IPS DF 6.9 (cell line): Measurements from ENCODE around the gene CYP26C1.

ENCODE experiments used
- DNase-seq: peaks from one replicate; pipeline ENCODE4 v3.0.0-alpha.2; 2013; ENCODE audit warnings: low read depth, low spot score
- H3K27ac ChIP-seq: one replicate; pipeline ENCODE4 v1.5.1; 2013; ENCODE audit warnings: low read length, control low read depth
- H3K27me3 ChIP-seq: 2 replicates; pipeline ENCODE4 v1.6.1; 2013; ENCODE audit warnings: mild to moderate bottlenecking, low read length; ENCODE audit not compliant: control insufficient read depth, insufficient read depth
- H3K36me3 ChIP-seq: 2 replicates; pipeline ENCODE4 v1.6.1; 2013; ENCODE audit warnings: low read length; ENCODE audit not compliant: control insufficient read depth, insufficient read depth
- H3K4me1 ChIP-seq: 2 replicates; pipeline ENCODE4 v1.6.1; 2013; ENCODE audit warnings: low read length; ENCODE audit not compliant: control insufficient read depth, insufficient read depth
- H3K4me3 ChIP-seq: 2 replicates; pipeline ENCODE4 v1.5.1; 2013; ENCODE audit warnings: mild to moderate bottlenecking, low read length
- H3K9me3 ChIP-seq: 2 replicates; pipeline ENCODE4 v1.6.1; 2013; ENCODE audit warnings: low read length, inconsistent platforms; ENCODE audit not compliant: control insufficient read depth, insufficient read depth
- WGBS: extraction: QIAGEN DNeasy Blood & Tissue Kit; methylation state at CpG from one replicate; pipeline ENCODE4 v1.1.7; 2013; ENCODE audit warnings: mixed read lengths, missing lambda C conversion rate; ENCODE audit not compliant: insufficient read length, insufficient coverage; 5-methylcytosine and 5-hydroxymethylcytosine counted together

The CYP26C1 gene

GRCh38 chr10:93080350-93081046 lies 19.9 kb downstream of the CYP26C1 start:
- Histone ChIP-seq H3K4me1 (peaks cover 5% of the 10 kb centered on the region; the same call in 1 of the 2 replicates), H3K27ac (no peak overlapping the region), H3K36me3 (no peaks in the 10 kb centered on the region), H3K4me3 (no peak overlapping the region), H3K9me3 (no peaks in the 10 kb centered on the region), H3K27me3 (peaks cover 13% of the 10 kb centered on the region)
- DNase-seq = no peak
- no CpG with 5 or more reads among the region's 22 CpGs for WGBS

GRCh38 chr10:93081318-93081717 lies 20.7 kb downstream of the CYP26C1 start:
- no peak overlapping the region for H3K27ac ChIP-seq
- H3K9me3 ChIP-seq = no peaks in the 10 kb centered on the region
- no peaks in the 10 kb centered on the region for H3K36me3 ChIP-seq
- peaks cover 5% of the 10 kb centered on the region; the same call in 1 of the 2 replicates for H3K27me3 ChIP-seq
- H3K4me3 ChIP-seq = no peak overlapping the region
- H3K4me1 ChIP-seq = peaks cover 3% of the 10 kb centered on the region; the same call in 1 of the 2 replicates
- WGBS = no CpG with 5 or more reads among the region's 3 CpGs
- no peak for DNase-seq

- Histone ChIP-seq H3K9me3 (no peaks in the 10 kb centered on the region), H3K4me3 (no peak overlapping the region), H3K36me3 (no peaks in the 10 kb centered on the region), H3K27me3 (peaks cover 4% of the 10 kb centered on the region; the same call in 1 of the 2 replicates), H3K4me1 (peaks cover 3% of the 10 kb centered on the region; the same call in 1 of the 2 replicates), H3K27ac (no peak overlapping the region)
- WGBS = no CpG with 5 or more reads among the region's 10 CpGs
- no peak for DNase-seq
Measured at GRCh38 chr10:93081834-93082233, 21.2 kb downstream of the CYP26C1 start.

GRCh38 chr10:93083743-93084539 lies 23.3 kb downstream of the CYP26C1 start:
- H3K4me3 ChIP-seq = no peak overlapping the region
- no CpG with 5 or more reads among the region's 7 CpGs for WGBS
- H3K9me3 ChIP-seq = no peaks in the 10 kb centered on the region
- no peaks in the 10 kb centered on the region for H3K36me3 ChIP-seq
- no peak overlapping the region for H3K27ac ChIP-seq
- H3K27me3 ChIP-seq = peaks cover 4% of the 10 kb centered on the region; the same call in 1 of the 2 replicates
- DNase-seq = no peak
- peaks cover 7% of the 10 kb centered on the region for H3K4me1 ChIP-seq

GRCh38 chr10:93085272-93085859 lies 24.8 kb downstream of the CYP26C1 start:
- H3K27me3 ChIP-seq = no peaks in the 10 kb centered on the region
- peaks cover 7% of the 10 kb centered on the region for H3K4me1 ChIP-seq
- no peaks in the 10 kb centered on the region for H3K9me3 ChIP-seq
- no peak for DNase-seq
- no peak overlapping the region for H3K4me3 ChIP-seq
- WGBS = no CpG with 5 or more reads among the region's 4 CpGs
- H3K27ac ChIP-seq = no peak overlapping the region
- no peaks in the 10 kb centered on the region for H3K36me3 ChIP-seq

GRCh38 chr10:93086289-93086688 lies 25.7 kb downstream of the CYP26C1 start:
- Histone ChIP-seq H3K9me3 (no peaks in the 10 kb centered on the region), H3K4me3 (no peak overlapping the region), H3K36me3 (no peaks in the 10 kb centered on the region), H3K4me1 (peaks cover 6% of the 10 kb centered on the region), H3K27me3 (no peaks in the 10 kb centered on the region), H3K27ac (no peak overlapping the region)
- WGBS = 100% methylated on average over 1 of the region's 6 CpGs
- DNase-seq = no peak

GRCh38 chr10:93087846-93088245 lies 27.2 kb downstream of the CYP26C1 start:
- DNase-seq = no peak
- H3K27ac ChIP-seq = no peak overlapping the region
- peaks cover 4% of the 10 kb centered on the region for H3K4me1 ChIP-seq
- H3K36me3 ChIP-seq = no peaks in the 10 kb centered on the region
- H3K27me3 ChIP-seq = no peaks in the 10 kb centered on the region
- WGBS = 100% methylated on average over 2 of the region's 3 CpGs
- H3K4me3 ChIP-seq = no peak overlapping the region
- H3K9me3 ChIP-seq = no peaks in the 10 kb centered on the region

GRCh38 chr10:93088466-93088865 lies 27.9 kb downstream of the CYP26C1 start:
- WGBS = no CpG with 5 or more reads among the region's 4 CpGs
- Histone ChIP-seq H3K27ac (no peak overlapping the region), H3K9me3 (no peaks in the 10 kb centered on the region), H3K4me3 (no peak overlapping the region), H3K27me3 (no peaks in the 10 kb centered on the region), H3K4me1 (peaks cover 4% of the 10 kb centered on the region), H3K36me3 (no peaks in the 10 kb centered on the region)
- no peak for DNase-seq

- H3K27me3 ChIP-seq = no peaks in the 10 kb centered on the region
- H3K4me1 ChIP-seq = peaks cover 4% of the 10 kb centered on the region
- no peak overlapping the region for H3K4me3 ChIP-seq
- no peak overlapping the region for H3K27ac ChIP-seq
- no peaks in the 10 kb centered on the region for H3K36me3 ChIP-seq
- DNase-seq = no peak
- H3K9me3 ChIP-seq = no peaks in the 10 kb centered on the region
- WGBS = no CpG with 5 or more reads among the region's 2 CpGs
Measured at GRCh38 chr10:93090619-93091018, 30.0 kb downstream of the CYP26C1 start.

GRCh38 chr10:93091960-93092359 lies 31.4 kb downstream of the CYP26C1 start:
- H3K9me3 ChIP-seq = no peaks in the 10 kb centered on the region
- H3K4me1 ChIP-seq = peaks cover 3% of the 10 kb centered on the region
- no peak overlapping the region for H3K27ac ChIP-seq
- H3K27me3 ChIP-seq = no peaks in the 10 kb centered on the region
- no peak for DNase-seq
- no peak overlapping the region for H3K4me3 ChIP-seq
- H3K36me3 ChIP-seq = no peaks in the 10 kb centered on the region
- WGBS = no CpG with 5 or more reads among the region's 3 CpGs
